ENCODE measurements around the gene OR4B1.
"Not testable (repeated sequence)": the region's sequence is repeated elsewhere in the genome, so short reads cannot be mapped to it uniquely, and the experiment has no call there.

Gene OR4B1

DNA sequence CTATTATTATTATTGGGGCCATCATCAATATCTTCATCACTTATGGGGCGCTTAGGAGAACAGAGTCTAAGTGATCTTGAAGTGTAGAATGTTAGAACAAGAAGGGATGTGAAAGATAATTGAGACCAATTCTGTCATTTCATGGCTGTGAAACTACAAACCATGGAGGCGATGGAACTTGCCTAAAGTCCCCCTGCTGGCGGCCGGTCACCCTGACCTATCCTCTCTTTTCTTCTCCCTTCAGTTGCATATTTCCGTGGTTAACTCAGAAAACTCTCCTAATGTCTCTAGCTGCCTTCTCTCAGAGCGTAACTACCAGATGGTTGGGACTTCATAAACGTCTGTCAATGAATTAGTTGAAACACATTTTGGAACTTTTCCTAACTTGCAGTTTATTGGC, 6.6 kb upstream of the OR4B1 start:
- H3K4me1 Mint-ChIP-seq: no peaks in the 10 kb centered on the region
- peaks cover 32% of the 10 kb centered on the region for H3K27me3 Mint-ChIP-seq
- no peak overlapping the region for H3K27ac Mint-ChIP-seq
- no peaks in the 10 kb centered on the region for H3K9me3 Mint-ChIP-seq
- H3K4me3 Mint-ChIP-seq: no peak overlapping the region
- H3K36me3 Mint-ChIP-seq: no peaks in the 10 kb centered on the region
- ATAC-seq: no peak

DNA sequence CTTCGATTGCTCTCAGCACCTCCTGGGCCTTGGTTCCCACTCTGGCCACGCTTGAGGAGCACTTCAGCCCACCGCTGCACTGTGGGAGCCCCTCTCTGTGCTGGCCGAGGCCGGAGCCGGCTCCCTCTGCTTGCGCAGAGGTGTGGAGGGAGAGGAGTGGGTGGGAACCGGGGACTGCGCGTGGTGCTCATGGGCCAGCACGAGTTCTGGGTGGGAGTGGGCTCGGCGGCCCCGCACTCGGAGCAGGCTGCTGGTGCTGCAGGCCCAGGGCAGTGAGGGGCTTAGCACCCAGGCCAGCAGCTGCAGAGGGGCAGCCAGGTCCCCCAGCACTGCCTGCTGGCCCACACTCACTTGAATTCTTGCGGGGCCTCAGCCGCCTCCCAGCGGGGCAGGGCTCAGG, 12.2 kb downstream of the OR4B1 start:
- peaks cover 17% of the 10 kb centered on the region for H3K27me3 Mint-ChIP-seq
- H3K4me3 Mint-ChIP-seq: no peak overlapping the region
- H3K9me3 Mint-ChIP-seq: peaks cover 6% of the 10 kb centered on the region
- H3K4me1 Mint-ChIP-seq: no peaks in the 10 kb centered on the region
- ATAC-seq: no peak
- H3K27ac Mint-ChIP-seq: no peak overlapping the region
- no peaks in the 10 kb centered on the region for H3K36me3 Mint-ChIP-seq

DNA sequence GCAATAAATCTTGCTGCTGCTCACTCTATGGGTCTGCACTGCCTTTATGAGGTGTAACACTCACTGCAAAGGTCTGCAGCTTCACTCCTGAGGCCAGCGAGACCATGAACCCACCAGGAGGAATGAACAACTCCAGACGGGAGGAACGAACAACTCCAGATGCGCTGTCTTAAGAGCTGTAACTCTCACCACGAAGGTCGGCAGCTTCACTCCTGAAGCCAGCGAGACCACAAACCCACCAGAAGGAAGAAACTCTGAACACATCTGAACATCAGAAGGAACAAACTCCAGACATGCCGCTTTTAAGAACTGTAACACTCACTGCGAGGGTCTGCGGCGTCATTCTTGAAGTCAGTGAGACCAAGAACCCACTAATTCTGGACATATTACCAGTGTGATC, 13.4 kb downstream of the OR4B1 start:
- not testable (repeated sequence) for ATAC-seq, H3K36me3 Mint-ChIP-seq, H3K27ac Mint-ChIP-seq, H3K4me1 Mint-ChIP-seq, H3K9me3 Mint-ChIP-seq, H3K4me3 Mint-ChIP-seq
- peaks cover 26% of the 10 kb centered on the region for H3K27me3 Mint-ChIP-seq

DNA sequence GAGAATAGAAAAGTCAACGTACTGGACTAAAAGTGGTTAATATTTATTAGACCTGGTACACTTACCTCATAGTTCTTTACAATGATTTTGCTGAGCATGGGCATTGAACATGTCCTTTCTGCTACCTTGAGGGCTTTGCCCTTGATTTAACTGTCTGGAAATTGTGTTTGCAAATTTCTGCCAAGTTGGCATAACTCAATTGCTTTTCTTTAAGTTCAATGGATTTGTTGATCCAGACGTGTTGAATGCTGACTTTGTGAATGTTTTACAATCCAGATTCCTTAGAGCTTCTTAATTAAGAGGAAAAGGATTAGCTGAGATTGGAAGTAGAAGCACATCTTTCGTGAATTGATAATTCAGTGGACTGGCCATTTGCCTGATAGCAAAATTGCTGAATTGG, 21.1 kb downstream of the OR4B1 start:
- no peak for ATAC-seq
- Mint-ChIP-seq H3K9me3 (no peaks in the 10 kb centered on the region), H3K27me3 (peaks cover 72% of the 10 kb centered on the region), H3K4me1 (no peaks in the 10 kb centered on the region), H3K27ac (no peak overlapping the region), H3K4me3 (no peak overlapping the region), H3K36me3 (no peaks in the 10 kb centered on the region)

DNA sequence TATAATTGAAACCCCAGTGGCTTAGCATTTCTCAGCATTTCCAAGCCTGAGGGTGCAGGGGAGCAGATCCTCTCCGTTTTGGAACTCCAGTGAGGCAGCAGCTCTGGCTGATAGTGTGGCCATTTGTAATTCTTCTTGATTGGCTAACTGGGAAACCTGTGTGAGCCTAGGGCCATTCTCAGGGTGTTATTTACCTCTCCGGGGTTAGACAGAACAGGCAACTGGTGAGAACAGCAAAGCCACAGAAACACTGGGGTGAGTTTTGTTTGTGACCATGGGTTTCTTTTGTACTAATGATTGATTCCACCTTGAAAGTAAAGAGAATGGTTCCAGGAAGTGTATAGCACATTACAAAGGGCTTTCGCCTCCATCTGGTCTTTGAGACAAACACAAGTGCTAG, 25.9 kb downstream of the OR4B1 start:
- Mint-ChIP-seq H3K36me3 (no peaks in the 10 kb centered on the region), H3K27ac (no peak overlapping the region)

DNA sequence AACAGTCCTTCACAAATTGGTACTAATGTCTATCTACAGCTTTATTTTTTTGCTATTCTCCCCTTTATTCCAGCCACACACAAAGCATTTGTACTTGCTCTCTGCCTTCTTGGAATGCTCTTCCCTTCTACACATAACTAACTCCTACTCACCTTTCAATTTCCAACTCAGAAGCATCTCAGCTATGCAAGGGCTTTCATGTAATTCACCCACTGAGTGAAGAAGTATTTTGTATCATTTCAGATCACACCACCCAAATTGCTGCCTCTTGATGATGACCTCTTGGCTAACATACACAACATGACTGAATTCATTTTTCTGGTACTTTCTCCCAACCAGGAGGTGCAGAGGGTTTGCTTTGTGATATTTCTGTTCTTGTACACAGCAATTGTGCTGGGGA, 28.2 kb downstream of the OR4B1 start, which contains the start of gene OR4X2:
OR4X2 (plus strand) TSS at position 301 of the 400 bp plus-strand sequence; CDS start at position 301, 0 bp downstream.
- Mint-ChIP-seq H3K36me3 (no peaks in the 10 kb centered on the region), H3K27ac (no peak within 1 kb of the TSS), H3K4me3 (no peak within 1 kb of the TSS), H3K27me3 (peaks cover 28% of the 10 kb centered on the region), H3K4me1 (no peaks in the 10 kb centered on the region), H3K9me3 (peaks cover 5% of the 10 kb centered on the region)
- ATAC-seq: no peak

More for the DNA sequence above, 25.9 kb downstream of the OR4B1 start:
- no peaks in the 10 kb centered on the region for H3K9me3 Mint-ChIP-seq
- H3K4me1 Mint-ChIP-seq: no peaks in the 10 kb centered on the region
- ATAC-seq: no peak
- peaks cover 46% of the 10 kb centered on the region for H3K27me3 Mint-ChIP-seq
- no peak overlapping the region for H3K4me3 Mint-ChIP-seq

DNA sequence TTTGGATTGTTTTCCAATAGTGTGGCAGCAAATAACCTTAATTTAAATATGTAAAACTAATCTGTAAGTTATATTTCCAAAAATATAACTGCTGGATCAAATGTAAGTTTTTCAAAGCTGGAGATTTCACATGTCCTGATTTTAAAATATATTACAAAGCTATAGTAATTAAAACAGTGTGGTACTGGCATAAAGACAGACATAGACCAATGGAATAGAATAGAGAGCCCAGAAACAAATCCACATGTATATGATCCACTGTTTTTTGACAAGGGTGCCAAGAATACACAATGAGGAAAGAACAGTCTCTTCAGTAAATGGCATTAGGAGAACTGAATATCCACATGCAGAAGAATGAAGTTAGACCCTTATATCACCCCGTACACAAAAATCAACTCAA, 32.3 kb downstream of the OR4B1 start:
- Mint-ChIP-seq H3K9me3 (peaks cover 8% of the 10 kb centered on the region), H3K27ac (no peak overlapping the region), H3K4me3 (no peak overlapping the region), H3K36me3 (no peaks in the 10 kb centered on the region), H3K4me1 (no peaks in the 10 kb centered on the region), H3K27me3 (peaks cover 21% of the 10 kb centered on the region)
- ATAC-seq: no peak

DNA sequence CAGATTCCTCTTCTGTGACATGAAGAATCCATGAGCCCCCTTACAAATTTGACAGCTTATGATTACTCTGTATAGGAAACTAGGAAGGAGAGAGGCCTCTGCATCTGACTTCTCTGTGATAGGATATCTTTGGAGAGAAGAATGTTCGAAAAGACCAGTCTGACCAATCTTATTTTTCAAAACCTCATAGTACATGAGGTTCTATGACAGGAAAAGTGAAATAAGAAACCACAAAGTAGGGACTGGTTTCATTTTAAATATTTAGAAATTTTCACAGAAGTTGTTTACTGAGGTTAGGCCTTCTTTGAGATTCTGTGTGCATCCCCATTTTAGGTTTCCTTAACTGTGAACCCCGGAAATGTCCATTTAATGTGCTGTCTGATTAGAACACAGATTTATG, 45.0 kb downstream of the OR4B1 start:
- Mint-ChIP-seq H3K27me3 (peaks cover 7% of the 10 kb centered on the region), H3K9me3 (no peaks in the 10 kb centered on the region), H3K27ac (no peak overlapping the region), H3K4me3 (no peak overlapping the region), H3K36me3 (no peaks in the 10 kb centered on the region), H3K4me1 (no peaks in the 10 kb centered on the region)
- ATAC-seq: no peak

DNA sequence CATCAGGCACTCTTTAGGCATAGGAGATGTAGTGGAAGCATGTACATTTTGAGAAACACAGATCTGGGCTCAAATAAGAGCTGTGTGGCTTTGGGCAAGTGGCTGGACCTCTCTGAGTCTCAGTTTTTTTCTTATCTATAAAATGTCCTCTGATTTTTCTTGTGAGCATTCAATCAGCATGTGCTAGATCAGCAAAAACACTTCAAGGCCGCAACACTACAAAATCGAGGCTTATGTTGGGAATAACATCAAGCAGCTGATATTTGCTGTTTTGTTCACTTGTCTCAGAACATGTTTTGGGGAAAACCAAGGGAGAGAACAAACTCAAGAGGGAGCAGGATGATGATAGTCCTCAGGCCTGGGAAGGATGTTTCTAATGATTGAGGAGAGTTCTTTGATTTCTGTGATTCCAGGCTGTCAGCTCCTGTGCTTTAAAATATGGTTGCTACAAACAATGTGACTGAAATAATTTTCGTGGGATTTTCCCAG, 46.9 kb downstream of the OR4B1 start, which contains the start of gene OR4X1:
OR4X1 (plus strand) TSS at position 439 of the 489 bp plus-strand sequence; CDS start at position 439, 0 bp downstream.
- Mint-ChIP-seq H3K4me1 (no peaks in the 10 kb centered on the region), H3K36me3 (no peaks in the 10 kb centered on the region)
- ATAC-seq: no peak

More for the DNA sequence above, 46.9 kb downstream of the OR4B1 start, which contains the start of gene OR4X1:
- Mint-ChIP-seq H3K4me3 (no peak within 1 kb of the TSS), H3K9me3 (no peaks in the 10 kb centered on the region), H3K27ac (no peak within 1 kb of the TSS), H3K27me3 (no peaks in the 10 kb centered on the region)

Data from stimulated activated memory B cell treated with anti-CD40 and anti-IgM and Interleukin-4, amounts not matched to agents 10 μg/mL and 1 μg/mL and 100 μg/mL, for 72 hours (primary cell).